ENCODE results near the gene JAKMIP3. TPM values are rescaled to one million over a fixed set of nuclear protein-coding genes. Genes with fewer than 3 reads are reported as not detected.

Gene JAKMIP3
- total RNA-seq, 2 experiments from 2014 or later = 0.28 to 0.36 TPM

DNA sequence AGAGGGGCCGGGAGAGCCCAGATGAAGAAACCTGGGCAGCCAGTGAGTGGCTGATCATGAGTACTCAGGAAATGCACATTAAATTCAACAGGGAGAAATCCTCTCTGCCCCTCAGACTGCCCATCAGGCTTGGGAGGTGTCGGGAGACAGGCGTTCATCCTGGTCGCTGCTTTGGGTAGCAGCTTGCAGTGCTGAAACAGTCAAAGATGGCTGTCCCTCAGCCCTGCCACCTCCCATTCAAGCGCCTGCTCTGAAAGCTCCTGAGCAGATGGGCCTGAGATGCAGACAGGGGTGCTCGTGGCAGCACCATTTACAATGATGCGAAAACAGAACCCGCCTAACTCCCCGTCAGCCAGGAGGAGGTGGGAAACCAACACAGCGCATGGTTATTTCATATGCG lies 3.6 kb upstream of the JAKMIP3 start:
- Histone ChIP-seq H3K36me3 (ENCODE audit: insufficient read depth, low read length) (no peaks in the 10 kb centered on the region), H3K4me3 (ENCODE audit: low read length) (no peak overlapping the region), H3K27ac (ENCODE audit: low read depth in 1 of 2, low read length in 2 of 2) (no peak overlapping the region), H3K27me3 (ENCODE audit: control insufficient read depth in 1 of 2, insufficient read depth in 2 of 2, low read length in 2 of 2) (peaks cover 0 to 2% of the 10 kb centered on the region in 2 experiments), H3K4me1 (ENCODE audit: insufficient read depth, low read length) (peaks cover 7% of the 10 kb centered on the region), H3K9me3 (ENCODE audit: control insufficient read depth in 1 of 2, insufficient read depth in 1 of 2, low read length in 2 of 2) (peaks cover 0 to 6% of the 10 kb centered on the region in 2 experiments)
- TF ChIP-seq, protein P1, sequence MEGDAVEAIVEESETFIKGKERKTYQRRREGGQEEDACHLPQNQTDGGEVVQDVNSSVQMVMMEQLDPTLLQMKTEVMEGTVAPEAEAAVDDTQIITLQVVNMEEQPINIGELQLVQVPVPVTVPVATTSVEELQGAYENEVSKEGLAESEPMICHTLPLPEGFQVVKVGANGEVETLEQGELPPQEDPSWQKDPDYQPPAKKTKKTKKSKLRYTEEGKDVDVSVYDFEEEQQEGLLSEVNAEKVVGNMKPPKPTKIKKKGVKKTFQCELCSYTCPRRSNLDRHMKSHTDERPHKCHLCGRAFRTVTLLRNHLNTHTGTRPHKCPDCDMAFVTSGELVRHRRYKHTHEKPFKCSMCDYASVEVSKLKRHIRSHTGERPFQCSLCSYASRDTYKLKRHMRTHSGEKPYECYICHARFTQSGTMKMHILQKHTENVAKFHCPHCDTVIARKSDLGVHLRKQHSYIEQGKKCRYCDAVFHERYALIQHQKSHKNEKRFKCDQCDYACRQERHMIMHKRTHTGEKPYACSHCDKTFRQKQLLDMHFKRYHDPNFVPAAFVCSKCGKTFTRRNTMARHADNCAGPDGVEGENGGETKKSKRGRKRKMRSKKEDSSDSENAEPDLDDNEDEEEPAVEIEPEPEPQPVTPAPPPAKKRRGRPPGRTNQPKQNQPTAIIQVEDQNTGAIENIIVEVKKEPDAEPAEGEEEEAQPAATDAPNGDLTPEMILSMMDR (IDR thresholded peaks at IDR 0.05) = no peak
- CTCF ChIA-PET = no interaction called here
- Mint-ChIP-seq H3K4me3 (no peak overlapping the region), H3K4me1 (ENCODE audit: low read depth) (peaks cover 12% of the 10 kb centered on the region), H3K27ac (no peak overlapping the region), H3K9me3 (no peaks in the 10 kb centered on the region), H3K27me3 (peaks cover 16% of the 10 kb centered on the region), H3K36me3 (ENCODE audit: low read depth) (no peaks in the 10 kb centered on the region)
- POLR2A ChIA-PET = no interaction called here
- ATAC-seq (ENCODE audit: poor library complexity) (no peak), DNase-seq (no peak)
- intact Hi-C loops (cut with DNase I, micrococcal nuclease) = no loop called here

DNA sequence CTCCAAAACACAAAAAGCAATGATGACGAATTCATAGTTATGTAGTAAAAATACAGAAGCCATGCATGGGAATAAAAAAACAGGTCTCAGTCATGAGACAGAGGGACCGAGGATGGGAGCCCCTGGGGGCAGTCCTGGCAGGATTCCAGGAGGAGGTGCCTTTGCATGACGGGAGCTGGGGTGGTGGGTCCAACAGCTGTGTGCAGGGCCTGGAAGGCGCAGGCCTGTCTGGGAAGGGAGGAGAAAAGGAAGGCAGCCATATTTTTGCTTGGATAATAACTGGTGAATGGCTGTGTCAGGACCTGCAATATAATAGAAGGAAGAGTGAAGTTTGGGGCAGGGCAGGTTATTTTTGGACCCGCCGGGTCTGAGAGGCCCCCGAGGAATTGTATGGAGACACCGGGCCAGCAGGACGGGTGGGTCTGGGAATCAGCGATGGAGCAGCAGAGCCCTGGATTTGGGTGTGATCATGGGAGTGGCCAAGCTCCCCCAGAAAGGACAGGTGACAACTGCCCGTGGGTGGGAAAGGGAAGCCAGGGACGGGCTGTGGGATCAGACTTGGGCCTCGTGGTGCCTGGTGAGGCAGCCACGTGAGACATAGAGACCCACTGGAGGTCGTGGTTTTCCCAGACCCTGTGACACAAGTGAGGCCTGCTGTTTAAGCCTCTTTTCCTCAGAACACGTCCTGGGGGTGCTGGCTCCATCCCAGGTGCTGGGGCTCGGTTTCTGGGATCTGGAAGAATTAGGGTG lies 2.9 kb upstream of the JAKMIP3 start:
- Mint-ChIP-seq H3K36me3 (ENCODE audit: low read depth) (no peaks in the 10 kb centered on the region), H3K9me3 (no peaks in the 10 kb centered on the region), H3K4me1 (ENCODE audit: low read depth) (peaks cover 12% of the 10 kb centered on the region), H3K27me3 (peaks cover 14% of the 10 kb centered on the region), H3K4me3 (no peak overlapping the region), H3K27ac (no peak overlapping the region)
- intact Hi-C loops (cut with DNase I, micrococcal nuclease) = no loop called here
- TF ChIP-seq, protein P1 (IDR thresholded peaks at IDR 0.05) = no peak
- Histone ChIP-seq H3K36me3 (ENCODE audit: insufficient read depth, low read length) (no peaks in the 10 kb centered on the region), H3K4me1 (ENCODE audit: insufficient read depth, low read length) (peaks cover 7% of the 10 kb centered on the region), H3K27ac (ENCODE audit: low read depth in 1 of 2, low read length in 2 of 2) (no peak overlapping the region), H3K9me3 (ENCODE audit: control insufficient read depth in 1 of 2, insufficient read depth in 1 of 2, low read length in 2 of 2) (peaks cover 0 to 6% of the 10 kb centered on the region in 2 experiments), H3K4me3 (ENCODE audit: low read length) (no peak overlapping the region), H3K27me3 (ENCODE audit: control insufficient read depth in 1 of 2, insufficient read depth in 2 of 2, low read length in 2 of 2) (no peaks in the 10 kb centered on the region)
- ATAC-seq (ENCODE audit: poor library complexity) = no peak
- POLR2A ChIA-PET = no interaction called here
- DNase-seq = no peak
- CTCF ChIA-PET = no interaction called here

DNA sequence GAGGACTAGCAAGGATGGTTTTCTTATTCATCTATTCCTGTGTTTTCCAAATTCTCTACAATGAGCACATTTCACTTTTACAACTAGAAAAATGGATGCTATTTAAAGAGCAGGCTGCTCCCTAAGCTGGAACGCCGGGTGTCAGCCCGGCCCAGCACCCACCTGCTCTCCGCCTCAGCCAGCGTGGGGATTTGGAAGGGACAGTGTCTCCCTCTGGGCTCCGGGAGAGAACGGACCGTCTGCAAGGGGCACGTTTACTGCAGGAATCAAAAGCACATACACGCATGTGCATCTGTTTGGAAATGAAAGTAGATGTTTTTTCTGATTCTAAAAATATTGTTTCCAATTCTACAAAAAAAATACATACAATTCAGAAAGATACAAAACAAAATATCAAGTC lies 2.3 kb upstream of the JAKMIP3 start:
- DNase-seq (no peak), ATAC-seq (ENCODE audit: poor library complexity) (no peak)
- H3K36me3 Mint-ChIP-seq (ENCODE audit: low read depth) = no peaks in the 10 kb centered on the region
- H3K9me3 Mint-ChIP-seq = no peaks in the 10 kb centered on the region
- Histone ChIP-seq H3K4me3 (ENCODE audit: low read length) (no peak overlapping the region), H3K4me1 (ENCODE audit: insufficient read depth, low read length) (peaks cover 7% of the 10 kb centered on the region), H3K36me3 (ENCODE audit: insufficient read depth, low read length) (no peaks in the 10 kb centered on the region), H3K27me3 (ENCODE audit: control insufficient read depth in 1 of 2, insufficient read depth in 2 of 2, low read length in 2 of 2) (no peaks in the 10 kb centered on the region), H3K27ac (ENCODE audit: low read depth in 1 of 2, low read length in 2 of 2) (no peak overlapping the region), H3K9me3 (ENCODE audit: control insufficient read depth in 1 of 2, insufficient read depth in 1 of 2, low read length in 2 of 2) (peaks cover 0 to 6% of the 10 kb centered on the region in 2 experiments)
- H3K4me3 Mint-ChIP-seq = no peak overlapping the region
- intact Hi-C loops (cut with DNase I, micrococcal nuclease) = no loop called here
- POLR2A ChIA-PET = no interaction called here
- no peak overlapping the region for H3K27ac Mint-ChIP-seq
- H3K4me1 Mint-ChIP-seq (ENCODE audit: low read depth) = peaks cover 12% of the 10 kb centered on the region
- peaks cover 14% of the 10 kb centered on the region for H3K27me3 Mint-ChIP-seq
- TF ChIP-seq, protein P1 (IDR thresholded peaks at IDR 0.05) = no peak
- CTCF ChIA-PET = no interaction called here
